ENCODE data around the gene AMOT.
"Not testable (repeated sequence)": the region's sequence is repeated elsewhere in the genome, so short reads cannot be mapped to it uniquely, and the experiment has no call there.

GRCh38 chrX:112854901-112855300 is 14.3 kb upstream of the AMOT start:
- TF ChIP-seq POLR2AphosphoS5, CTCF, POLR2A (IDR thresholded peaks at IDR 0.05): not testable (repeated sequence)
